Measurements from ENCODE around the gene CLPX.
"Not testable (repeated sequence)": the region's sequence is repeated elsewhere in the genome, so short reads cannot be mapped to it uniquely, and the experiment has no call there.

The CLPX gene

GRCh38 chr15:65204931-65205660 is 20.0 kb upstream of the CLPX start:
- DNase-seq (ENCODE audit: low spot score): no peak

GRCh38 chr15:65204236-65204930 is 19.2 kb upstream of the CLPX start:
- DNase-seq (ENCODE audit: low spot score): no peak

GRCh38 chr15:65201918-65202317 is 16.8 kb upstream of the CLPX start:
- DNase-seq (ENCODE audit: low spot score): no peak

- no peak for DNase-seq (ENCODE audit: low spot score)
Measured at GRCh38 chr15:65198571-65198970, 13.4 kb upstream of the CLPX start.

GRCh38 chr15:65197337-65197645 is 12.1 kb upstream of the CLPX start:
- no peak for DNase-seq (ENCODE audit: low spot score)

- DNase-seq (ENCODE audit: low spot score): no peak
Measured at GRCh38 chr15:65196637-65197336, 11.6 kb upstream of the CLPX start.

- DNase-seq (ENCODE audit: low spot score): no peak
Measured at GRCh38 chr15:65195548-65195923, 10.4 kb upstream of the CLPX start.

- no peak for DNase-seq (ENCODE audit: low spot score)
Measured at GRCh38 chr15:65194826-65195547, 9.8 kb upstream of the CLPX start.

GRCh38 chr15:65192016-65192415 is 6.9 kb upstream of the CLPX start:
- no peak for DNase-seq (ENCODE audit: low spot score)

GRCh38 chr15:65189102-65189740 is 4.1 kb upstream of the CLPX start:
- no peak for DNase-seq (ENCODE audit: low spot score)

GRCh38 chr15:65188472-65188871 is 3.3 kb upstream of the CLPX start:
- DNase-seq (ENCODE audit: low spot score): not testable (repeated sequence)

GRCh38 chr15:65184305-65184867 is 756 bp downstream of the CLPX start:
- DNase-seq (ENCODE audit: low spot score): peak; percentile 34

- no peak for DNase-seq (ENCODE audit: low spot score)
Measured at GRCh38 chr15:65183865-65184159, 1.3 kb downstream of the CLPX start.

- no peak for DNase-seq (ENCODE audit: low spot score)
Measured at GRCh38 chr15:65182538-65182937, 2.6 kb downstream of the CLPX start.

GRCh38 chr15:65181582-65182353 is 3.4 kb downstream of the CLPX start:
- not testable (repeated sequence) for DNase-seq (ENCODE audit: low spot score)

GRCh38 chr15:65180167-65180566 is 5.0 kb downstream of the CLPX start:
- no peak for DNase-seq (ENCODE audit: low spot score)

GRCh38 chr15:65177901-65178300 is 7.2 kb downstream of the CLPX start:
- no peak for DNase-seq (ENCODE audit: low spot score)

GRCh38 chr15:65176056-65176455 is 9.1 kb downstream of the CLPX start:
- DNase-seq (ENCODE audit: low spot score): no peak

- DNase-seq (ENCODE audit: low spot score): no peak
Measured at GRCh38 chr15:65175511-65175910, 9.6 kb downstream of the CLPX start.

GRCh38 chr15:65174509-65174908 is 10.6 kb downstream of the CLPX start:
- DNase-seq (ENCODE audit: low spot score): no peak

GRCh38 chr15:65172531-65172930 is 12.6 kb downstream of the CLPX start:
- DNase-seq (ENCODE audit: low spot score): no peak

Measured in germinal center (tissue), 1 donor.